ENCODE measurements around the gene LANCL3.
A peak's percentile ranks its signal among the peaks of the same experiment; 100 is the strongest.

The LANCL3 gene

DNA sequence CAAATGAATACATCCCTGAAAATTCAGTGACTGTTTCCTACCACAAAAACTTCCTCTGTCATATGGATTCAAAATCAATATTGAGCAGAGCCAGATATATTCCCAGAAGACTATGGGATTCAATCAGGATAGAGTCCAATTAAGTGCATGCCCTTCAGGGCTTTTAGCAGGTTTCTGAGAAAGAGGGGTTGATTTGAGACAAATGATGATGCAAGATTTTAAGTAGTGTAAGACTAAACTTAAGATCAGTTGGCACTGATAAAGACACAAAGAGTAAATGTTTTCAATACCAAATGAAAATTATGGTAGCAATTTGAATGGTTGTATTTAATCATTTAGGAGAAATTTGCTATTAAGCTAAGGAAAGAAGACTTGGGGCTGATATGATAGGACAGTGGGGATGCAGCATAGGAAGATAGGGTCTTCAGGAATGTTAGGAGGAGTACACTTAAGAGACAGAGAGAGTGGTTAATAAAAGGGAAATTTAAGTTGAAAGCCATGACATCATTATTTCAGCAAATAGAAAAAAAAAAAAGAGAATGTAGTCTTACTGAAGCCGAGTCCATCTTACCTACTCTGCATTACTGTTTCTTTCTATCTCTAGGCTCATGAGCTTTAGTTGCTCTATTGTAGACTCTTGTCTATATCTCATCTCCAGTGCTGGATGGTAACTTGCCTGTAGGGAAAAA lies 82.1 kb downstream of the LANCL3 start:
- TF ChIP-seq, protein P1, sequence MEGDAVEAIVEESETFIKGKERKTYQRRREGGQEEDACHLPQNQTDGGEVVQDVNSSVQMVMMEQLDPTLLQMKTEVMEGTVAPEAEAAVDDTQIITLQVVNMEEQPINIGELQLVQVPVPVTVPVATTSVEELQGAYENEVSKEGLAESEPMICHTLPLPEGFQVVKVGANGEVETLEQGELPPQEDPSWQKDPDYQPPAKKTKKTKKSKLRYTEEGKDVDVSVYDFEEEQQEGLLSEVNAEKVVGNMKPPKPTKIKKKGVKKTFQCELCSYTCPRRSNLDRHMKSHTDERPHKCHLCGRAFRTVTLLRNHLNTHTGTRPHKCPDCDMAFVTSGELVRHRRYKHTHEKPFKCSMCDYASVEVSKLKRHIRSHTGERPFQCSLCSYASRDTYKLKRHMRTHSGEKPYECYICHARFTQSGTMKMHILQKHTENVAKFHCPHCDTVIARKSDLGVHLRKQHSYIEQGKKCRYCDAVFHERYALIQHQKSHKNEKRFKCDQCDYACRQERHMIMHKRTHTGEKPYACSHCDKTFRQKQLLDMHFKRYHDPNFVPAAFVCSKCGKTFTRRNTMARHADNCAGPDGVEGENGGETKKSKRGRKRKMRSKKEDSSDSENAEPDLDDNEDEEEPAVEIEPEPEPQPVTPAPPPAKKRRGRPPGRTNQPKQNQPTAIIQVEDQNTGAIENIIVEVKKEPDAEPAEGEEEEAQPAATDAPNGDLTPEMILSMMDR (IDR thresholded peaks at IDR 0.05; ENCODE audit: low read depth, low read length), result no peak
- TF ChIP-seq, protein P2, sequence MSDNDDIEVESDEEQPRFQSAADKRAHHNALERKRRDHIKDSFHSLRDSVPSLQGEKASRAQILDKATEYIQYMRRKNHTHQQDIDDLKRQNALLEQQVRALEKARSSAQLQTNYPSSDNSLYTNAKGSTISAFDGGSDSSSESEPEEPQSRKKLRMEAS (IDR thresholded peaks at IDR 0.05; ENCODE audit: low read depth, low read length), result no peak
- TF ChIP-seq MYC (IDR thresholded peaks at IDR 0.05; ENCODE audit: low read depth, low read length) (no peak), POLR2A (IDR thresholded peaks at IDR 0.05; ENCODE audit: extremely low read depth, insufficient read length) (no peak)
- no peak overlapping the region for H3K4me3 ChIP-seq (ENCODE audit: low read depth, low read length)
- DNase-seq (ENCODE audit: low read depth), result no peak

DNA sequence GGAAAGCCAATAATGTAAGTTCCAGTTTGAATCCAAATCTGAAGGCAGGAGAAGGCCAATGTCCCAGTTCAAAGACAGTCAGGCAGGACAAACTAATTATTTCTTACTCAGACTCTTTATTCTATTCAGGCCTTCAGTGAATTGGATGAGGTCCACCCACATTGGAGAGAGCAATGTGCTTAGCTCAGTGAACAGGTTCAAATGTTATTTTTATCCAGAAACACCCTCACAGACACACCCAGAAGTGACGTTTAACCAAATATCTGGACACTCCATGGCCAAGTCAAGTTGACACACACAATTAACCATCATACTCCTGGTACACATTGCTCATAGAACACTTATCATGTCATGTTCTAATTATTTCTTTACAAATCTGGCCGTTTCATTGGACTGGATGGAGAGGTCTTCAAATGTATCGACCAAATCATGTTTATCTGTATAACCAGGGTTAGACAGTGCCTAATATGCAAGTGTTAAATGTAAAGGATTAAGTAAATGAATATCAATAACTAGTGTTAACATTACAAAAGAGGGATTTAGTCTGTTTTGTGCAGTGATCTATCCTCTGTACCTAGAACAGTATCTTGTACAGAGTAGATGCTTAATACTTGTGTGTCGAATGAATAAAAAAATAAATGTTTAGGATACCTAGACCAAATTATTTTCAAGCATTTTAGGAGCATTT lies 87.0 kb downstream of the LANCL3 start:
- no peak for DNase-seq (ENCODE audit: low read depth)
- TF ChIP-seq MYC (IDR thresholded peaks at IDR 0.05; ENCODE audit: low read depth, low read length) (no peak), POLR2A (IDR thresholded peaks at IDR 0.05; ENCODE audit: extremely low read depth, insufficient read length) (no peak)
- TF ChIP-seq, protein P1 (IDR thresholded peaks at IDR 0.05; ENCODE audit: low read depth, low read length), result no peak
- TF ChIP-seq, protein P2 (IDR thresholded peaks at IDR 0.05; ENCODE audit: low read depth, low read length), result no peak
- H3K4me3 ChIP-seq (ENCODE audit: low read depth, low read length), result no peak overlapping the region

DNA sequence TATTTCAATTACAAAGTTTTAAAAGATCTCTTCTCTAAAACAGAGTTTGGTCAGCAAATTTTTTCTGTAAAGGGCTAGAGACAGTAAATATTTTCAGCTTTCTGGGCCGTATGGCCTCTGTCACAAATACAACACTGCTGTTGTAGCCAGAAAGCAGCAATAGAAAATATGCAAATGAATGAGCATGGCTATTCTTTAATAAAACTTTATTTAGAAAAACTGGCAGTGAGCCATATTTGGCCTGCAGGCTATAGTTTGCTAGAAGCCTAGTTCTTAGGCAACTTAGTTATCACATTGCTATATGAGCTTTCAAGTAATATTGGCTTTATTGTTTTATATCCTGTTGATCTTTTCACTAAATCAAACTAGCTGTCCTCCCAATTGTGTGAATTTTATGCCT lies 87.6 kb downstream of the LANCL3 start:
- no peak overlapping the region for H3K4me3 ChIP-seq (ENCODE audit: low read depth, low read length)
- DNase-seq (ENCODE audit: low read depth), result no peak
- TF ChIP-seq, protein P2 (IDR thresholded peaks at IDR 0.05; ENCODE audit: low read depth, low read length), result no peak
- no peak for TF ChIP-seq POLR2A (IDR thresholded peaks at IDR 0.05; ENCODE audit: extremely low read depth, insufficient read length)
- TF ChIP-seq, protein P1 (IDR thresholded peaks at IDR 0.05; ENCODE audit: low read depth, low read length), result no peak

DNA sequence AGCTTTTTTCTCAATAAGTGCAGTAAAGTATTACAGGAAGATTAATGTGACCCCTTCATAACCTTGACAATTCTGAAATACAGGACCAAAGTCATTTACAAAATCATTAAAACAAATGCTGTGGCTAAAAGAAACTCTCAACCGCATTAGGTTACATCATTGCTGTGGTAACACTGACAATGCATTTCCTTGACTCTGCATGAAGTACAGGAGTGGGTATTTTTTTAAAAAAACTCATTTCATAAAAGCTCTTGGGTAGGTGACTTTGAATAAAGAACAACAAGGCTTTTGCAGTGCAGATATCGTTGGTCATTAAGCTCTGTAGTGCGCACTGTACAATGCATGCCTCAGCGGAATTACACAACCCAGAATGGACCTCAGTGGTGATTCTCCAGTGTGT lies 90.7 kb downstream of the LANCL3 start:
- TF ChIP-seq, protein P2 (IDR thresholded peaks at IDR 0.05; ENCODE audit: low read depth, low read length), result peak; percentile 43; the same call in 1 of the 2 replicates
- no peak for TF ChIP-seq POLR2A (IDR thresholded peaks at IDR 0.05; ENCODE audit: extremely low read depth, insufficient read length)
- no peak overlapping the region for H3K4me3 ChIP-seq (ENCODE audit: low read depth, low read length)
- peak; percentile 78 for DNase-seq (ENCODE audit: low read depth)

DNA sequence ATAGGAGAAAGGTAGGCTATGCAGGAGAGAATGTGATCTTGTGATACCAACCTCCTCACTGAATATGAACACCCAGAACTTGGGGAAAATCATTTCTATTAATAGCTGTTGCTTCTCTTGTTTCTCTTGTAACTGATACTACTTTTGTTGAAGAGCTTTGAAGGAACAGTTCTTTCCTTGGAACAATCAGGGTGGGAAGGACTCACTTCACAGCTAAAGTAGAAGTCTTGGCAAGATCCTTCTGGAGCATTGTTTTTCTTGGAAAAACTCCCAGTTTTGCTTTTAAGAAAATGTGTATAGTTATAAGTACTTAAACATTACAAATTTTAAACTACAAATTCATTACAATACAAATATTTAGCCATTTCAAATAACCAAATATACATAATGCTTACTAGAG lies 95.1 kb downstream of the LANCL3 start:
- TF ChIP-seq POLR2A (IDR thresholded peaks at IDR 0.05; ENCODE audit: extremely low read depth, insufficient read length), result no peak
- no peak for TF ChIP-seq MYC (IDR thresholded peaks at IDR 0.05; ENCODE audit: low read depth, low read length)
- TF ChIP-seq, protein P1 (IDR thresholded peaks at IDR 0.05; ENCODE audit: low read depth, low read length), result no peak
- TF ChIP-seq, protein P2 (IDR thresholded peaks at IDR 0.05; ENCODE audit: low read depth, low read length), result no peak
- no peak overlapping the region for H3K4me3 ChIP-seq (ENCODE audit: low read depth, low read length)
- DNase-seq (ENCODE audit: low read depth), result no peak

DNA sequence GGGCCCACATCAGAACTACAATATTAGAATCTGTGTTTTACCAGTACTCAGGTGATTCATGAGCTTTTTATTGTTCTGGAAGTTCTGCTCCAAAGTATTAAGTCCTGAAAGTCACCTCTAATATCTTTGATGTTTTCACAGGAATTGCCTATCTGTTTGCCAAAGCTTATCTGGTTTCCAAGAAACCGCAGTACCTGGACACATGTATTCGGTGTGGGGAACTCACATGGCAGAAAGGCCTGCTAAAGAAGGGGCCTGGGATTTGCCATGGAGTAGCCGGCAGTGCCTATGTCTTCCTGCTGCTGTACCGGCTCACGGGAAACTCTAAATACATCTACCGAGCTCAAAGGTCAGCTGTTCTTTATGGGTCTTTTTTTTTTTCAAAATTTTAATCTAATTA lies 95.7 kb downstream of the LANCL3 start:
- no peak overlapping the region for H3K4me3 ChIP-seq (ENCODE audit: low read depth, low read length)
- no peak for DNase-seq (ENCODE audit: low read depth)
- TF ChIP-seq MYC (IDR thresholded peaks at IDR 0.05; ENCODE audit: low read depth, low read length), result no peak
- no peak for TF ChIP-seq POLR2A (IDR thresholded peaks at IDR 0.05; ENCODE audit: extremely low read depth, insufficient read length)
- TF ChIP-seq, protein P1 (IDR thresholded peaks at IDR 0.05; ENCODE audit: low read depth, low read length), result no peak
- TF ChIP-seq, protein P2 (IDR thresholded peaks at IDR 0.05; ENCODE audit: low read depth, low read length), result no peak
